Natural killer cell treated with Interleukin-12 subunit alpha and Interleukin-12 subunit beta and Interleukin-15 and Interleukin-18, amount 100 ng/mL, for 72 hours (primary cell): ENCODE measurements around the gene TCFL5. TPM values are rescaled to one million over a fixed set of nuclear protein-coding genes. Genes with fewer than 3 reads are reported as not detected.
A peak's percentile ranks its signal among the peaks of the same experiment; 100 is the strongest.

Experiments used
- ATAC-seq, 2 donors: fragments of 150-1000 bp; cut with Tn5 transposase in 1 of 2; sonication (Bioruptor Pico), chemical (Tn5 transposase) in 1 of 2; 2 replicates each; pipeline ENCODE4 v1.10.0; 2021
- DNase-seq: peaks from one replicate; pipeline ENCODE4 v3.0.0; 2022; ENCODE audit warnings: low spot score
- H3K27ac Mint-ChIP-seq, 2 donors: 1 replicate in 1 of 2; 2 replicates in 1 of 2; pipeline ENCODE4 v1.8.0; 2022; ENCODE audit warnings: mixed read lengths in 2 of 2, mild to moderate bottlenecking in 1 of 2, moderate library complexity in 1 of 2
- H3K27me3 Mint-ChIP-seq, 2 donors: 1 replicate in 1 of 2; 2 replicates in 1 of 2; pipeline ENCODE4 v1.8.0; 2022; ENCODE audit warnings: mixed read lengths in 2 of 2
- H3K36me3 Mint-ChIP-seq: one replicate; pipeline ENCODE4 v1.8.0; 2022; ENCODE audit warnings: mixed read lengths
- H3K4me1 Mint-ChIP-seq, 2 donors: 1 replicate in 1 of 2; 2 replicates in 1 of 2; pipeline ENCODE4 v1.8.0; 2022; ENCODE audit warnings: low read depth in 2 of 2, mixed read lengths in 2 of 2, mild to moderate bottlenecking in 1 of 2
- H3K4me3 Mint-ChIP-seq: one replicate; pipeline ENCODE4 v1.8.0; 2022; ENCODE audit warnings: mixed read lengths
- H3K9me3 Mint-ChIP-seq: 2 replicates; pipeline ENCODE4 v1.8.0; 2022; ENCODE audit warnings: mixed read lengths
- total RNA-seq, 2 donors: library from RNA; stranded (reverse); gene quantifications; one replicate each; pipeline ENCODE4 v1.2.3, GENCODE V29; 2022

The TCFL5 gene
- total RNA-seq, 2 donors from 2014 or later: 4.1 to 5.9 TPM

DNA sequence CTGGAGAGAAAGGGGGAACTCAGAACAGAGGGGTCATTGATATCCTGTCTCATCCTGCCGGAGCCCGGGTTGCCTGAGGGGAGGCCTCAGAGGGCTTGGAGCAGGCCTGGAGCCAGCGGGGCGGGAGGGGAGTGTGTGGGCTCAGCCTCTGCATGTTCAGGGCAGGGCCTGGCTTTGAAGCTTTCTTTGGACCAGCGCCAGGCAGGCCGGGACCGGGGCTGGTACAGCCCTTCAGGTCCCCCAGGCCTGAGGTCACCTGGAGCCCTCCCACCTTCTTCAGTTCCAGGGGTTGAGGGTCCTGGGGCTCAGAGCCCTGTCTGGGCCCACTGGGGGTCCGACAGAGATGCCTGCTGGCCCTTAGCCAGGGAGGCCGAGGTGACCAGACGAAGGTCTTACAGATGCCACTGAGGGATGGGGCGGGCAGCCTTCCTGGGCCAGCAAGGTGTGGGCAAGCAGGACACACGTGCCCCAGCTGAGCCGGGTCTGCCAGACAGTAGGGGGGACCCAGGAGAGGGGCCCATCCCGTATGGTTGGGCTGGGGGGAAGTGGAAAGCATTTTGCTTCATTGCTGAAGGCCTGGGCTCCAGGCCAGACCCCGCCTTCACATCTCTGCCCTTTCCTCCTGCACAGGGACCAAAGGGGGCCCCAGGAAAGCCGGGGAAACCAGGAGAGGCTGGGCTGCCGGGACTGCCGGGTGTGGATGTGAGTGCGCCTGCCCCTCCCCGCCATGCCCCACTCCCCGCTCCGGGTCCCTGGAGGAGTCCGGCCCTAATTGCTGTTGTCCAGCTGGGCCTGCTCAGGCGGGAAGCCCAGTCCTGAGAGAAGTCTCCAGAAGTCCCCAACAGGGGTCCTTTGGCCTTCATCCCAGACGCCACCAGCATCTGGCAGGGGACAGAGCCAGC lies 42.8 kb downstream of the TCFL5 start:
- Mint-ChIP-seq H3K36me3 (no peaks in the 10 kb centered on the region), H3K4me1 (peaks cover 0 to 4% of the 10 kb centered on the region in 2 donors), H3K4me3 (no peak overlapping the region), H3K27ac (no peak overlapping the region), H3K9me3 (no peaks in the 10 kb centered on the region), H3K27me3 (peaks cover 0 to 2% of the 10 kb centered on the region in 2 donors)
- no peak for ATAC-seq
- DNase-seq: no peak

DNA sequence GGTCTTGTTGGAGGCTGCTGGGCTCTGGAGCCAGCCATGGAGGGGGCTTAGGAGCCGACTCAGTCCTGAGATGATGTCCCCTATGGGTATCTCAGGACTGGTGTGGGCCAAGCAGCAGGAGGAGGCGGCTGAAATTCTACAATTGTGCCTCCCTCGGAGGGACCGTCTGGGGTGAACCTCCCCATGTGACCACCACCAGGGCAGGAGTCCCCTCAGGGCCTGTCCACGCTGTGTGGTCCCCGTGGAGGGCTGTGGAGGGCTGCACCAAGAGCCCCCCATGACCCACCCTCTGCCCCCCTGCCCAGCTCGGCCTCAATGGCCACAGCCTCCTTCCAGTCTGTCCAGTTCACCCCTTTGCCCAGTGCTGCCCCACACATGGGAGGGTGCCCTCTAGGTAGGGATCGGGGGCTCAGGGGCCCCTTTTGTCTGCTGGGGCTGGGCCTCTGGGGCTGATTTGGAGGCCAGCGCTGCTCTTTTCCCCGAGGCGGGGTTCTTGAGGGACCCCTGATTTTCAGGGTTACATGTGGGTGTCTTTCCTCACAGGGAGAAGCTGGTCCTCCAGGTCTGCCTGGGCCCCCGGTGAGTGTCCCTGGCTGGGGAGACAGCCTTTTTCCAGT lies 43.5 kb downstream of the TCFL5 start:
- Mint-ChIP-seq H3K4me3 (no peak overlapping the region), H3K36me3 (no peaks in the 10 kb centered on the region), H3K4me1 (peaks cover 0 to 4% of the 10 kb centered on the region in 2 donors), H3K27ac (no peak overlapping the region), H3K27me3 (peaks cover 0 to 2% of the 10 kb centered on the region in 2 donors), H3K9me3 (no peaks in the 10 kb centered on the region)
- no peak for DNase-seq
- no peak for ATAC-seq

GRCh38 chr20:62816884-62817873 lies 44.4 kb downstream of the TCFL5 start, which contains the start of gene COL9A3:
COL9A3 (plus strand) TSS chr20:62817050; CDS start chr20:62817065, 15 bp downstream.
- no peaks in the 10 kb centered on the region for H3K36me3 Mint-ChIP-seq
- DNase-seq (no peak), ATAC-seq (no peak)
- H3K4me1 Mint-ChIP-seq: peaks cover 0 to 4% of the 10 kb centered on the region in 2 donors
- peaks cover 0 to 2% of the 10 kb centered on the region in 2 donors for H3K27me3 Mint-ChIP-seq
- H3K4me3 Mint-ChIP-seq: no peak within 1 kb of the TSS
- no peaks in the 10 kb centered on the region for H3K9me3 Mint-ChIP-seq
- no peak within 1 kb of the TSS for H3K27ac Mint-ChIP-seq

GRCh38 chr20:62816031-62816883 lies 45.4 kb downstream of the TCFL5 start:
- no peaks in the 10 kb centered on the region for H3K36me3 Mint-ChIP-seq
- ATAC-seq (no peak), DNase-seq (no peak)
- H3K27ac Mint-ChIP-seq: no peak overlapping the region
- peaks cover 0 to 6% of the 10 kb centered on the region in 2 donors for H3K4me1 Mint-ChIP-seq
- no peak overlapping the region for H3K4me3 Mint-ChIP-seq
- peaks cover 0 to 2% of the 10 kb centered on the region in 2 donors for H3K27me3 Mint-ChIP-seq
- H3K9me3 Mint-ChIP-seq: no peaks in the 10 kb centered on the region

GRCh38 chr20:62815066-62815991 lies 46.3 kb downstream of the TCFL5 start:
- Mint-ChIP-seq H3K4me1 (peaks cover 0 to 6% of the 10 kb centered on the region in 2 donors), H3K4me3 (no peak overlapping the region), H3K36me3 (no peaks in the 10 kb centered on the region), H3K27me3 (peaks cover 0 to 2% of the 10 kb centered on the region in 2 donors), H3K9me3 (no peaks in the 10 kb centered on the region), H3K27ac (no peak overlapping the region)
- no peak for DNase-seq
- ATAC-seq: peak in 1 of 2 donors; percentile 3

- H3K27me3 Mint-ChIP-seq: peaks cover 0 to 2% of the 10 kb centered on the region in 2 donors
- H3K4me3 Mint-ChIP-seq: no peak overlapping the region
- peaks cover 0 to 6% of the 10 kb centered on the region in 2 donors for H3K4me1 Mint-ChIP-seq
- no peak for DNase-seq
- no peaks in the 10 kb centered on the region for H3K36me3 Mint-ChIP-seq
- no peaks in the 10 kb centered on the region for H3K9me3 Mint-ChIP-seq
- H3K27ac Mint-ChIP-seq: no peak overlapping the region
- no peak for ATAC-seq
Observed at GRCh38 chr20:62814709-62815065, 46.9 kb downstream of the TCFL5 start.

- DNase-seq (no peak), ATAC-seq (no peak)
- Mint-ChIP-seq H3K27me3 (peaks cover 0 to 2% of the 10 kb centered on the region in 2 donors), H3K9me3 (no peaks in the 10 kb centered on the region), H3K36me3 (no peaks in the 10 kb centered on the region), H3K4me1 (peaks cover 0 to 6% of the 10 kb centered on the region in 2 donors), H3K4me3 (no peak overlapping the region), H3K27ac (no peak overlapping the region)
Observed at GRCh38 chr20:62814060-62814708, 47.4 kb downstream of the TCFL5 start.

DNA sequence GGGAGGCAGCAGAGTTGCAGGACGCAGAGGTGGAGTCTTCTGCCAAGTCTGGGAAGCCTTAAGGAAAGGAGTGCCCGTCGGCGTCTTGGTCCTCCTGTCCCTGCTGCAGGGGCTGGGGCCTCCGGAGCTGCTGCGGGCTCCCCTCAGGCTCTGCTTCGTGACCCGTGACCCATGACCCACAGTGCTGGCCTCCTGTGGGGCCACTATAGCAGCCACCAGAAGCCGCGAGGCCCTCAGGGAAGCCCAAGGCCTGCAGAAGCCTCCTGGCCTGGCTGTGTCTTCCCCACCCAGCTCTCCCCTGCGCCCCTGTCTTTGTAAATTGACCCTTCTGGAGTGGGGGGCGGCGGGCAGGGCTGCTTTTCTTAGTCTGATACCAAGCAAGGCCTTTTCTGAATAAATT lies 48.0 kb downstream of the TCFL5 start:
- Mint-ChIP-seq H3K27me3 (peaks cover 0 to 2% of the 10 kb centered on the region in 2 donors), H3K4me1 (peaks cover 0 to 6% of the 10 kb centered on the region in 2 donors), H3K4me3 (no peak overlapping the region), H3K27ac (no peak overlapping the region), H3K36me3 (no peaks in the 10 kb centered on the region), H3K9me3 (no peaks in the 10 kb centered on the region)
- DNase-seq: no peak
- ATAC-seq: no peak

- H3K9me3 Mint-ChIP-seq: no peaks in the 10 kb centered on the region
- no peak for ATAC-seq
- DNase-seq: no peak
- H3K36me3 Mint-ChIP-seq: no peaks in the 10 kb centered on the region
- H3K4me3 Mint-ChIP-seq: no peak overlapping the region
- H3K27ac Mint-ChIP-seq: no peak overlapping the region
- peaks cover 0 to 10% of the 10 kb centered on the region in 2 donors for H3K4me1 Mint-ChIP-seq
- H3K27me3 Mint-ChIP-seq: peaks cover 0 to 2% of the 10 kb centered on the region in 2 donors
Observed at GRCh38 chr20:62812907-62813200, 48.8 kb downstream of the TCFL5 start.

DNA sequence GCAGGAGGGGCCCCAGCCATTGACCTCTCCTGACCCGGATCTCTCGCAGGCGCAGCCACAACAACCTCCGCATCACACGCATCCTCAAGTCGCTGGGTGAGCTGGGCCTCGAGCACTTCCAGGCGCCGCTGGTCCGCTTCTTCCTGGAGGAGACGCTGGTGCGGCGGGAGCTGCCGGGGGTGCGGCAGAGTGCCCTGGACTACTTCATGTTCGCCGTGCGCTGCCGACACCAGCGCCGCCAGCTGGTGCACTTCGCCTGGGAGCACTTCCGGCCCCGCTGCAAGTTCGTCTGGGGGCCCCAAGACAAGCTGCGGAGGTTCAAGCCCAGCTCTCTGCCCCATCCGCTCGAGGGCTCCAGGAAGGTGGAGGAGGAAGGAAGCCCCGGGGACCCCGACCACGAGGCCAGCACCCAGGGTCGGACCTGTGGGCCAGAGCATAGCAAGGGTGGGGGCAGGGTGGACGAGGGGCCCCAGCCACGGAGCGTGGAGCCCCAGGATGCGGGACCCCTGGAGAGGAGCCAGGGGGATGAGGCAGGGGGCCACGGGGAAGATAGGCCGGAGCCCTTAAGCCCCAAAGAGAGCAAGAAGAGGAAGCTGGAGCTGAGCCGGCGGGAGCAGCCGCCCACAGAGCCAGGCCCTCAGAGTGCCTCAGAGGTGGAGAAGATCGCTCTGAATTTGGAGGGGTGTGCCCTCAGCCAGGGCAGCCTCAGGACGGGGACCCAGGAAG lies 49.3 kb downstream of the TCFL5 start:
- no peak overlapping the region for H3K27ac Mint-ChIP-seq
- no peak overlapping the region for H3K4me3 Mint-ChIP-seq
- H3K4me1 Mint-ChIP-seq: peaks cover 0 to 10% of the 10 kb centered on the region in 2 donors
- H3K9me3 Mint-ChIP-seq: no peaks in the 10 kb centered on the region
- ATAC-seq: no peak
- no peaks in the 10 kb centered on the region for H3K36me3 Mint-ChIP-seq
- no peak for DNase-seq
- H3K27me3 Mint-ChIP-seq: peaks cover 0 to 2% of the 10 kb centered on the region in 2 donors

DNA sequence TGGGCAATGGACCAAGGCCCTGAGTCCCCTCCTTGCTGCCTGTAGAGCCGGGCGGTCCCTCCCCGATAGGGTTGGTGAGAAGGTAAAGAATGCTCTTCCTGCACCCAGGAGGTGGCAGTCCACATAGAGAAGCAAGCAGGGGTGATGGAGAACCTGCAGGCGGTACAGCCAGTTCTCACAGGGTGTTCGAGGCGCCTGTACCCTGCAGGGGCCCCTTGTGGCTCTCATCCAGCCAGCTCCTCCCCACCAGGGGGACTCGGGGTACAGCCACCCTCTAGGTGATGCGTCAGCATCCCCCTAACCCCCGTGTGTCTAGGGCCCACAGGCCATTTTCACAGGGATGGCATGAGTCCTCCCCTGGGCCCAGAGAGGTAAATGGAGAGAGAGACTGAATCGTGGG lies 49.9 kb downstream of the TCFL5 start:
- Mint-ChIP-seq H3K36me3 (no peaks in the 10 kb centered on the region), H3K27me3 (peaks cover 0 to 2% of the 10 kb centered on the region in 2 donors), H3K9me3 (no peaks in the 10 kb centered on the region), H3K27ac (no peak overlapping the region), H3K4me1 (peaks cover 0 to 13% of the 10 kb centered on the region in 2 donors), H3K4me3 (no peak overlapping the region)
- ATAC-seq: no peak
- no peak for DNase-seq
